ENCODE measurements around the gene C19orf47.

DNA sequence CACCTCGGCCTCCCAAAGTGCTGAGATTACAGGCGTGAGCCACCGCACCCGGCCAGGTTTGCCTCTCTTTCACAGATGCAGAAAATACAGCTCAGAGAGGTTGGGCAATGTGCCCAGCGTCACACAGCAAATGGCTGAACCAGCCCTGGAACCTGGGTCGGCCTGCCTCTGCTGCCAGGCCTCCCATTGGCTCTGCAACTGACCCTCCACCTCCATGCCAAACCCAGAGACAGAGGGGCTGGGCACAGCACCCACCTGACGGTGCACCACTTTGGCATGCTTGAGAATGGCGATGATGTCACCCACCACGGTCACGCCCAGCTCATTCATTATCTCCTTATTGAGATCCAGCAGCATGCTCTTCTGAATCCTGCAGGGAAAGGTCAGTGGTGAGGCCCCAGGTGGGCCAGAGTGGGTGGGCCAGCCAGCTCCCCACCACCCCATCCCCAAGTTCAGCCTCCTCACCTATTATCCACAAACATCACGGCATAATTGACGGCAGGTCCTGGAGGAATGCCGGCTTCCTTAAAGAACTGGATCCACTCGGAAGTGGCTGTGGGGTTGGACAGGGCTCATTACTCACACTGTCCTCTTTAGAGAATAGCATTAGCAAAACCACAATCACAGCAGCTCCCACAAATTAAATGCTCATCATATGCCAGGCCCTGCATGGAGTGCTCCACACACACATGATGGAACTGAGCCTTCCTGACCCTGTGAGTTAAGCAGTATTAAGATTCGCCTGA, 12.2 kb downstream of the C19orf47 start:
- TF ChIP-seq CTCF (conservative IDR thresholded peaks at IDR 0.05), result no peak
- no peak for TF ChIP-seq EZH2 (IDR thresholded peaks at IDR 0.05; ENCODE audit: low read depth)

Measured in PC-9 (cell line).